G401.6 (cell line): Measurements from ENCODE around the gene LGMN.
"Not testable (repeated sequence)": the region's sequence is repeated elsewhere in the genome, so short reads cannot be mapped to it uniquely, and the experiment has no call there.

Experiments used
- FAIRE-seq: peaks from 2 replicates; lab custom pipeline; 2012; peaks lifted over from hg19 to GRCh38; lab: Jason Lieb, UNC

The LGMN gene

GRCh38 chr14:92760524-92760805 is 12.0 kb upstream of the LGMN start:
- FAIRE-seq = no peak

GRCh38 chr14:92759679-92760523 is 11.5 kb upstream of the LGMN start:
- no peak for FAIRE-seq

- FAIRE-seq = no peak
These were observed 10.9 kb upstream of the LGMN start for GRCh38 chr14:92759300-92759678.

GRCh38 chr14:92756446-92756845 is 8.0 kb upstream of the LGMN start:
- FAIRE-seq = no peak

- FAIRE-seq = no peak
These were observed 7.1 kb upstream of the LGMN start for GRCh38 chr14:92755495-92755894.

GRCh38 chr14:92754966-92755365 is 6.5 kb upstream of the LGMN start:
- FAIRE-seq = no peak

- FAIRE-seq = no peak
These were observed 4.8 kb upstream of the LGMN start for GRCh38 chr14:92753250-92753649.

- no peak for FAIRE-seq
These were observed 3.4 kb upstream of the LGMN start for GRCh38 chr14:92751819-92752218.

GRCh38 chr14:92750994-92751400 is 2.6 kb upstream of the LGMN start:
- FAIRE-seq = no peak

- not testable (repeated sequence) for FAIRE-seq
These were observed 1.8 kb upstream of the LGMN start for GRCh38 chr14:92750222-92750728.

- FAIRE-seq = no peak
These were observed 647 bp downstream of the LGMN start for GRCh38 chr14:92747701-92748258.

GRCh38 chr14:92744198-92744597 is 4.2 kb downstream of the LGMN start:
- FAIRE-seq = no peak

GRCh38 chr14:92740440-92740839 is 8.0 kb downstream of the LGMN start:
- no peak for FAIRE-seq

GRCh38 chr14:92737619-92738188 is 10.7 kb downstream of the LGMN start:
- no peak for FAIRE-seq

- no peak for FAIRE-seq
These were observed 11.2 kb downstream of the LGMN start for GRCh38 chr14:92737206-92737605.

- FAIRE-seq = no peak
These were observed 13.1 kb downstream of the LGMN start for GRCh38 chr14:92735344-92735743.

GRCh38 chr14:92734618-92735017 is 13.8 kb downstream of the LGMN start:
- FAIRE-seq = no peak

GRCh38 chr14:92733007-92733406 is 15.4 kb downstream of the LGMN start:
- FAIRE-seq = no peak

GRCh38 chr14:92731622-92732115 is 16.8 kb downstream of the LGMN start:
- no peak for FAIRE-seq

- FAIRE-seq = no peak
These were observed 18.6 kb downstream of the LGMN start for GRCh38 chr14:92729634-92730358.

GRCh38 chr14:92728759-92729364 is 19.6 kb downstream of the LGMN start:
- no peak for FAIRE-seq

- no peak for FAIRE-seq
These were observed 21.5 kb downstream of the LGMN start for GRCh38 chr14:92726933-92727262.
